ENCODE measurements around the gene OASL.
A peak's percentile ranks its signal among the peaks of the same experiment; 100 is the strongest.

The OASL gene

DNA sequence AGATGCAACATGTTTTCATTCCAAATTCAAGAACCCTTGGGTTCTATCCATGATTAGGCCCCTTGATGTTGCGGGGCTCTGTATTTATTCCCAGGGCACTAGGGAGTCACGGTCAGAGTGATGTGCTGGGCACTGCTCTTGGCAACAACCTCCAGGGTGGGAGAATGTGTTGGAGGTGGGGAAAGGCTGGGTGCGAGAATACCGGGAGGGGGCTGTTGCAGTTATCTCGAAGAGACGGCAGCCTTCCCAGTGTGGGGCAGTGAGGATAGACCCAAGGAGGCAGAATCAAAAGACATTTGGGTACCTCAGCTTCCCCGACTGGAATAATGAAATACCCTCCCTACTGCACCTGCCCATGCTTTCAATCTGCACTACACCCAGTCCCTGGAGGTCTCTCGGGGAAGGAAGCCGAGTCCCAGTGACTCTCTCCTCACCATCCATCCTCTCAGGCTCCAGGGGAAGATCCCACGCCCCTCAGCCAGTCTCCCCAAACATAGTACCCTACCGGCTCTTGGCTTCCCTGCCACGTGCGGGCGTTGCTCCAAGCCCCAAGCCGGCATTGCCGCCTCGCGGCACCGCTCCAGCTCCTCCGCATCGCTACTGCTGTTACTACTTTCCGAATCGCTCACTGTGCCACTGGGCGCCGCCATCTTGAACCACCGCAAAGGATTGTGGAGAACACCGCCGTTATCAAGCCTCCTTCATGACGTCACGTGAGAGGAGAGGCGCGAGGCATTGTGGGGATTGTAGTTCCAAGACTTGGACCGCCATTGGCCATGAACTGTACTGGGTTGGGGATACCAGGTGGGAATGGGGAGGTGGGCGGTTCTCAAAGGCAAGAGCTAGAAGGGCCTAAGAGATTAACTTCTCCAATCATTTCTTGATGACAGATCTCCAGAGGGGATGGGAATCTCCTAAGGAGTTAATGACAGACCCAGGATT is 22.9 kb downstream of the OASL start, which contains the start of gene C12orf43:
TSS of gene C12orf43 (minus strand) at position 663 of the 942 bp plus-strand sequence. CDS start at position 650, 13 bp downstream.
- DNase-seq (ENCODE audit: low read depth, low spot score) = peak; percentile 84

DNA sequence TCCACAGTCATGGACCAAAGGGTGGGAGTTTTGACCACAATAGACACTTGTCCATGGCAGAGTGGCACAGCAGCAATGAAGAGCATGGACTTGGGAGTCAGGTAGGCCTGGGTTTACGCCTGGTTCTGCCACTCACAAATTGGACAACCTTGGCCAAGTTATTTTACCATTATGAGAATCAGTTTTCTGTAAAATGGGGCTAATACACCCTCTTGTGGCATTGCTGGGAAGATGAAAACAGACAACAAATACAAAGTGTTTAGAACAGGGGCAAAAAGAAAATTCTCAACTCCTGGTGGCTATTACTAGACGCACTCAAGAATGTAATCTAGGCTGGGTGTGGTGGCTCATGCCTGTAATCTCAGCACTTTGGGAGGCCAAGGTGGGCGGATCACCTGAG is 25.3 kb downstream of the OASL start:
- no peak for DNase-seq (ENCODE audit: low read depth, low spot score)

DNA sequence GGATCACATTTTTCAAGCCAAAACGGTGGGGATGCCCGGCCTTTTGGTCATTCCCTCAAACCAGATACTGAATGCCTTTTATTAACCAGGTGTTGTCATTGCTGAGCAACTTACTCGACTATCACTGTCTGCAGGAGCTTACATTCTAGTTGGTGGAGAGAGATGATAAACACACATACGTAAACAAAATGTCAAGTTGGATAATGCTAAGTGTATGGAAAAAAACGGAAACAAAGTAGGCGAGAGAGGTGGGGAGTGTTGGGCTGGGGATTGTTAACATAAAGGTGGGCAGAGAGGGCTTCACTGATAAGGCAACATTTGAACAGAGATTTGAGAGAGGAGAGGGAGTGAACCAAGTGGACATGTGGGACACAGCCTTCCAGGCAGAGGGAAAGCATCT is 27.2 kb downstream of the OASL start:
- no peak for DNase-seq (ENCODE audit: low read depth, low spot score)

DNA sequence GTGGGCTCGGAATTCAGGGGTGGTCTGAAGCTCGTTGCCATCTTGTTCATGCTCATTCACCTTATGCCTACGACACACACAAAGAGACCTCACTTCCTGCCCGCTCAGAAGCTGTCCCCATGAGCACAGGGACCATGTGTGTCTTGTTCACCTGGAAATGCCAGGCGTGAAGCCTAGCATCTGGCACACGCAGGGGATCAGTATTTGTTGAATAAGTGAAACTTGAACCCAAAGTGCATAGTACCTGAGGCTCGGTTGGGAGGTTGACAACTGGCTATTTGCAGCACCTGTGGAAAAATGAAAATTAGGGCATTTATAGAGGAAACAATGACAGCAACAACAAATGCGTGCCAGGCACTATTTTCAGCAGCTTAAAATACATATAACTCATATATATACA is 28.2 kb downstream of the OASL start:
- DNase-seq (ENCODE audit: low read depth, low spot score) = no peak

DNA sequence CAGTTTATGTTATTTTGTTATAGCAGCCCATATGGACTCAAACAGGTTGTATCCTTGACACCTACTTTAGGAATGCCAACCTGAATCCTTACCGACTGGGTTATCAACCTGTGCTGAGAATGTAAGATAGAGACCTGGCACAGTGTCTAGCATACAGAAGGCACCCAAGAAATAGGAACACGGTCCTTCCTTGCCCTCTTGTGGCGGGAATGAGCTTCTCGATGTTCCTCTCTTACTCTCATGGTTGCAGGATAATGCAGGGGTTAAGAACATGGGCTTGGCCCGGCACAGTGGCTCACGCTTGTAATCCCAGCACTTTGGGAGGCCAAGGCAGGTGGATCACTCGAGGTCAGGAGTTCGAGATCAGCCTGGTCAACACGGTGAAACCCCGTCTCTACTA is 29.3 kb downstream of the OASL start:
- no peak for DNase-seq (ENCODE audit: low read depth, low spot score)

DNA sequence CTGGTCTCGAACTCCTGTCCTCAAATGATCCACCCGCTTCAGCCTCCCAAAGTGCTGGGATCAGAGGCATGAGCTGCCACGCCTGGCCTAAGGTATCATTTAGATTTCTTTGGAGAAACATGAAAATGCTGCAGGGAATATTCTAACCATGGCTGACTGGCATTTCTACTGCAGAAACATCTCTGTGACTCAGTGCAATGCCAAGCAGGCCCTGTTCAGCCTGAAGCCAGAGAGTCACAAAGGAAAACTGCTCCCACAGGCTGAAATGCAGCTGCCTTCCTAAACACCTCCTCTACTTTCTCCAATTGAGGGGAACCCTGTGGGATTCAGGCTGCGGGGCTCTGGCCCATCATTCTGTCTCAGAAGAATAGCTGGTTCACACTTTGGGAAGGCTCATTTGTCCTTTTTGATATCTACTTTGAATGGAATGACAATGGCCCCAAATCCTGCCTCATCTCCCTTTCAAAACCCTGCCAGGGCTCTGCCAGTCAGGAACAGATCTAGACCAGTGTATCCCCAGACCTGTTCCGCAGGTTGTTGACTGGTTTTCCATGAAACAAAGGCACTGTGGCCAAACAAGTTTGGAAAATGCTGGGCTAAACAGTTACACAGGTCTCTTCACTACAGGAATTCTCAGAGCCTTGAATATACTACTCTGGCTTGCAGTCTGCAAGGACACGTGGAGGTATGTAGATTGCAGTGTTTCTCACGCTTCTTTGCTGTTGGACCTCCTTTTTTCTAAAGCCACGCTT is 30.5 kb downstream of the OASL start:
- DNase-seq (ENCODE audit: low read depth, low spot score) = no peak

DNA sequence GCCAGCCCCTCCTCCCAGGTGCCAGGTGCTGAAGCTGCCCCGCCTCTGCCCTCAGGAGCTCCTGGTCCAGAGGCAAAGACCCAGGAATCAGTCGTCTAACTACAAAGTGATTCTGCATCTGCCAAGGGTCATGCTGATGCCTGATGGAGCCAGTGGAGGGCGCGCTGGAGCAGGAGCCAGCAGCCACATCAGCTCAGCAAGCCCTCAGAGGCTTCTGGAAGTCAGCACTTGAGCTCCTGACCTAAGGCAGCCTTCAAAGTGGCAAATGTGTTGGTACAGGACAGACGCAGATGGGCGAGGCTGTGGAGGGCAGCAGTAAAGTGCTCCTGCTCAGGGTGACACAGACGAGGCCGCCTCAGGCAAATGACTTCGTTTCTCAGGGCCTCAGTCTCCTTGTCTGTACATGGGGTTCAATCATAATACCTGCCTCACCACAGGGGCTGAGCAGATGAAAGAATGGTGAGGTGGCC is 33.7 kb downstream of the OASL start:
- no peak for DNase-seq (ENCODE audit: low read depth, low spot score)

DNA sequence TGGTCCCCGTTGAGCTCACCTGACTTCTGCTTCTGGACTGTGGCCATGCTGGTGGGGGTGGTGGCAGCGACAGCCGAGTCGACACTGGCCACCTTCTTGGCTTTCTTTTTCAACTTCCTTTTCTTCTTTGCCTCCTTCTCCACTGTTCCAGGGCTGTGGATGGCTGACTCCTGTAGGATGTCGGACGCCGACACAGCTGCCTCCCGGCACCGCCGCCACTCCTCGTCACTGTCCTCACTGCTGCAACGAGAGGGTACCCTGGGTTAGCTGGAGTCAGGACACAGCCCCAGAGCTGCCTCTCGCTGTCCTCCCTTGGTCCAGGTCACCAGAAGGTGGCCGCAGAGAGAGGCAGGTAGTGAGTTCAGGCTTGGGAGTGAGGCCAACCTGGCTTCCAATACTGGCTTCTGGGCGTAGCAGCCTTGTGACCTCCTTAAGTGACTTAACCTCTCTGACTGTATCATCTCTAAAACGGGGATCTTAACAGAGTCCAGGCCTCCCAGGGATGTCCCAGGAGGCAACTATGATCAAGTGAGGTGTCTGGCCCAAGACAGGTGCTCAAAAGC is 34.7 kb downstream of the OASL start:
- no peak for DNase-seq (ENCODE audit: low read depth, low spot score)

DNA sequence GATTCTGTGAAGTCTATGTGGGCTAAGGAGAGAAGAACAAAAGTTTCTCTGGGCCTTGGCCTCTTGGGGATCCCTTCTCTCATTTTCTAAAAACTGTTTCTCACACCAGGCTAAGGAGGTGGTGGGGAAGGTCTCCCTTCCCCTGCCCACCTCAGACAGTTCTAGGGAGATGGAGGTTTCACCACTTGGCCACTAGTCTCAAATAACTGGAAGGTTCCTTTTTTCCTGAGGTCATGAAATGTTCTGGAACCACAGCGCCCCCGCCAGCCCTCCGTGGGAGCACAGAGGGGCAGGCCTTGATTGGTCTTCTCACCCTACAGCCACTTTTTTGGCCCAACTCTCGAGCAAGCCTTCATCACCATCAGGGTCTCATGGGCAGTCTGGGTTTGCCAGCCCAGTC is 35.4 kb downstream of the OASL start:
- no peak for DNase-seq (ENCODE audit: low read depth, low spot score)

DNA sequence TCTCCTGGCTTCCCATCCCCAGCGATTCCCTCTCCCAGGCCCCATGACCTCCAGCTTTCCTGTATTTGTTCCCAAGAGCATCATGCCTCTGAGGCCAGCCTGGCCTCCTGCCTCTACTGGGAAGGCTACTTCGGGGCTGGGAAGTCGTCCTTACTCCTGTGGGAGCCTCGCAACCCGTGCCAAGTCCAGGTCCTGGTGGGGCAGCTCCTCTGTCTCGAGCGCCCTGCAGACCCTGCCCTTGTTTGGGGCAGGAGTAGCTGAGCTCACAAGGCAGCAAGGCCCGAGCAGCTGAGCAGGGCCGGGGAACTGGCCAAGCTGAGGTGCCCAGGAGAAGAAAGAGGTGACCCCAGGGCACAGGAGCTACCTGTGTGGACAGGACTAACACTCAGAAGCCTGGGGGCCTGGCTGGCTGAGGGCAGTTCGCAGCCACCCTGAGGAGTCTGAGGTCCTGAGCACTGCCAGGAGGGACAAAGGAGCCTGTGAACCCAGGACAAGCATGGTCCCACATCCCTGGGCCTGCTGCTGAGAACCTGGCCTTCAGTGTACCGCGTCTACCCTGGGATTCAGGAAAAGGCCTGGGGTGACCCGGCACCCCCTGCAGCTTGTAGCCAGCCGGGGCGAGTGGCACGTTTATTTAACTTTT is 37.1 kb downstream of the OASL start:
- no peak for DNase-seq (ENCODE audit: low read depth, low spot score)

DNA sequence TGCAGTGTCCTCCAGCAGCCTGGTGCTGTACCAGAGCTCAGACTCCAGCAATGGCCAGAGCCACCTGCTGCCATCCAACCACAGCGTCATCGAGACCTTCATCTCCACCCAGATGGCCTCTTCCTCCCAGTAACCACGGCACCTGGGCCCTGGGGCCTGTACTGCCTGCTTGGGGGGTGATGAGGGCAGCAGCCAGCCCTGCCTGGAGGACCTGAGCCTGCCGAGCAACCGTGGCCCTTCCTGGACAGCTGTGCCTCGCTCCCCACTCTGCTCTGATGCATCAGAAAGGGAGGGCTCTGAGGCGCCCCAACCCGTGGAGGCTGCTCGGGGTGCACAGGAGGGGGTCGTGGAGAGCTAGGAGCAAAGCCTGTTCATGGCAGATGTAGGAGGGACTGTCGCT is 38.0 kb downstream of the OASL start:
- DNase-seq (ENCODE audit: low read depth, low spot score) = no peak

DNA sequence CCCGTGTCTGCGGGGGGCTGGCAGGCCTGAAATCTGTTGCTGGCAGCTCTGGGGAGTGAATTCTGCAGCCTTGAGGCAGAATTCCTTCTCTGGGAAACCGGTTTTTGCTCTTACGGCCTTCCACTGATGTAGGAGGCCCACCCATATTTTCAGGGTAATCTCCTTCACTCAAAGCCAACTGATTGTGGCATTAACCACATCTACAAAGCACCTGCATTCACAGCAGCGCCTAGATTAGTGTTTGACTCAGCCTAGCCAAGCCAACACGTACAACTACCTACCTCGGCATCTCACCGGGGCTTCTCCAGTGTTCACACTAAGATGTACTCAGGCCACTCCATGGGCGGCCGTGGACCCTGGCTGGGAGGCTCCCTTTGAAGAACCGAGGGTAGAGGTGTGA is 38.5 kb downstream of the OASL start:
- no peak for DNase-seq (ENCODE audit: low read depth, low spot score)

DNA sequence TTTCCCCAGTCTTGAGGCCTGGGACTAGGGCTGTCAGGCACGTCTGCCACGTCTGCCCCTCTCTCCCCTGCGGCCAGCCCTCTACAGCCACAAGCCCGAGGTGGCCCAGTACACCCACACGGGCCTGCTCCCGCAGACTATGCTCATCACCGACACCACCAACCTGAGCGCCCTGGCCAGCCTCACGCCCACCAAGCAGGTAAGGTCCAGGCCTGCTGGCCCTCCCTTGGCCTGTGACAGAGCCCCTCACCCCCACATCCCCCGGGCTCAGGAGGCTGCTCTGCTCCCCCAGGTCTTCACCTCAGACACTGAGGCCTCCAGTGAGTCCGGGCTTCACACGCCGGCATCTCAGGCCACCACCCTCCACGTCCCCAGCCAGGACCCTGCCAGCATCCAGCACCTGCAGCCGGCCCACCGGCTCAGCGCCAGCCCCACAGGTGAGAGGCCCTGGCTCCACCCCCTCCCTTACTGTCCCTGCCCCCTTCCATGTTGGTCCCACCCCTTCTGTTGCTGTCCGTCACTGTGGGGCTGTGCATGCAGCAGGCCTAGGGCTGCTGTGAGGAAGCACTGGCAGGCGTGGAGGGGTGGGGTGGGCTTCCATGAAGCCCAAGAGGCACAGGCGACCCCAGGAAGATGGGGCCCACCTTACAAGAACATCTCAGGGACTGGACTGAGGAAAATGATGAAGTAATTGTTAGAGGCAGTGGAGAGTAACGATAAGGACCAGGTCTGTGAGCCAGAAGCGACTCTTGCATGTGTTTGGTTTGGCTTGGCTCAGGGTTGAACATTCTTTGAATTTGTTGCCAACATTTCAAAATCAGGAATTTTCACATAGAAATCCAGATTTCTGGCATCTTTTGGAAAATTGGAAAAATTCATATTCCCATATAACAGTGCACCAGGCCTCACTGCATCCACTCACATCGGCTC is 39.6 kb downstream of the OASL start:
- DNase-seq (ENCODE audit: low read depth, low spot score) = no peak

DNA sequence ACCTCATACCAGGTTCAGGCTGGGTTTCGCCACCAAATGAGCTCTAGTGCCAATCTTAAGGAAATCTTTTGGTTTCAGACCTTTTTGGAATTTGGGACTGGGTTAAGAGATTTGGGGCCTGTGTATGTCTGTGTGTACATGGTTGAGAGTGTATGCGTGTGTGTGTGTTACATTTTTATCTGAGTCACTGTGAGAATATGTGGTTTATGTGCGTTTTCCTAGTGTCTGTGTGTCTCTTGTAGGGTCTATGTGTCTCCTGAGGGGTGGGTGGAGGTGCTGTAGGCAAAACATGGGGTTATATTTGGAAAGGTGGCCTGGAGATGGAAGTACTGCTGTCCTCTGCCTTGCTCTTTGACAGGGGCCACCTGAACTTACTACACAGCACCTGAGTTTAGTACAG is 40.6 kb downstream of the OASL start:
- DNase-seq (ENCODE audit: low read depth, low spot score) = no peak

DNA sequence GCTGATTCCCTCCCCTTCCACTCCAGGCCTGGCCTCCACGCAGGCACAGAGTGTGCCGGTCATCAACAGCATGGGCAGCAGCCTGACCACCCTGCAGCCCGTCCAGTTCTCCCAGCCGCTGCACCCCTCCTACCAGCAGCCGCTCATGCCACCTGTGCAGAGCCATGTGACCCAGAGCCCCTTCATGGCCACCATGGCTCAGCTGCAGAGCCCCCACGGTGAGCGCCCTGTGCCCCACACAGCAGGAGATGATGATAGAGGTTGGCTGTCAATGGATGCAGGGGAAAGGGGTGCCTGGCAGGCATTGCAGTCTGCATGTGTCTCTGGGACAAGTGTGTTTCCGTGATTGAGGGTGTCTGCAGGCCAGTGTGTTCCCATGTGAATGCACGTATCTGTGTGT is 41.6 kb downstream of the OASL start:
- no peak for DNase-seq (ENCODE audit: low read depth, low spot score)

DNA sequence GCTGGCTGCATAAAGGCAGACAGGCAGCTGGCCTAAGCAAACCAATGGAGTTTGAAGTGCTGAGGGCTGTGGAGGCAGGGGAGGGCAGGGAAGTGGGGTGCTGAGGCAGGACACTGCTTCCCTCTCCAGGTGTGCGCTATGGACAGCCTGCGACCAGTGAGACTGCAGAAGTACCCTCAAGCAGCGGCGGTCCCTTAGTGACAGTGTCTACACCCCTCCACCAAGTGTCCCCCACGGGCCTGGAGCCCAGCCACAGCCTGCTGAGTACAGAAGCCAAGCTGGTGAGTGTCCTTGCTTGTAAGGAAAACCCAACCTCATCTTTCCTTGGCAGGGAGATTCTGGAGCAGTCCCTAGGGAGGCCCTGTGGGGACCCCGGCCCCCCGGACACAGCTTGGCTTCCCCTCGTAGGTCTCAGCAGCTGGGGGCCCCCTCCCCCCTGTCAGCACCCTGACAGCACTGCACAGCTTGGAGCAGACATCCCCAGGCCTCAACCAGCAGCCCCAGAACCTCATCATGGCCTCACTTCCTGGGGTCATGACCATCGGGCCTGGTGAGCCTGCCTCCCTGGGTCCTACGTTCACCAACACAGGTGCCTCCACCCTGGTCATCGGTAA is 42.8 kb downstream of the OASL start:
- DNase-seq (ENCODE audit: low read depth, low spot score) = no peak

DNA sequence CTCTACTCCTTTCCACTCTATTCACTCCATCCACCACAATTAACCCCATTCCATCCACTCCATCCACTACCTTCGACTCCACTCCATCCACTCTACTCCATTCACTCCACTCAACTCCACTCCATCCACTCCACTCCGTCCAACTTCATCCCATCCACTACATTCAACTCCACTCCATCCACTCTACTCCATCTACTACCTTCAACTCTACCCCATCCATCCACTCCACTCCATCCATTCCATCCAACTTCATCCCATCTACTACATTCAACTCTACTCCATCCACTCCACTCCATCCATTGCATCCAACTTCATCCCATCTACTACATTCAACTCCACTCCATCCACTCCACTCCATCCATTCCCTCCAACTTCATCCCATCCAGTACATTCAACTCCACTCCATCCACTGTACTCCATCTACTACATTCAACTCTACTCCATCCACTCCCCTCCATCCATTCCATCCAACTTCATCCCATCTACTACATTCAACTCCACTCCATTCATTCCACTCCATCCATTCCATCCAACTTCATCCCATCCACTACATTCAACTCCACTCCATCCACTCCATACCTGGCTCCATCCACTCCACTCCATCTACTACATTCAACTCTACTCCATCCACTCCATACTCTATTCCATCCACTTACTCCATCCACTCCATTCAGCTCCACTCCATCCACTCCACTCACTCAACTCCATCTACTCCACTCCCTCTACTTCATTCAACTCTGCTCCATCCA is 44.3 kb downstream of the OASL start:
- DNase-seq (ENCODE audit: low read depth, low spot score) = no peak

DNA sequence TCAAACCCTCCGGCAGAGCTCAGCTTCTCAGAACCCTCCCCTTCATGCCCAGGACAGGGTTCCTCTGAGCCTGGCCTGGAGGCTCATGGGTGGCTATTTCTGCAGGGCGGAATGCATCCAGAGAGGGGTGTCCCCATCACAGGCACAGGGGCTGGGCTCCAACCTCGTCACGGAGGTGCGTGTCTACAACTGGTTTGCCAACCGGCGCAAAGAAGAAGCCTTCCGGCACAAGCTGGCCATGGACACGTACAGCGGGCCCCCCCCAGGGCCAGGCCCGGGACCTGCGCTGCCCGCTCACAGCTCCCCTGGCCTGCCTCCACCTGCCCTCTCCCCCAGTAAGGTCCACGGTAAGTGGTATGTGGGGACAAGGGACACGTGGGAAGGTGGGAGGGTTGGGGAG is 45.0 kb downstream of the OASL start:
- DNase-seq (ENCODE audit: low read depth, low spot score) = no peak

DNA sequence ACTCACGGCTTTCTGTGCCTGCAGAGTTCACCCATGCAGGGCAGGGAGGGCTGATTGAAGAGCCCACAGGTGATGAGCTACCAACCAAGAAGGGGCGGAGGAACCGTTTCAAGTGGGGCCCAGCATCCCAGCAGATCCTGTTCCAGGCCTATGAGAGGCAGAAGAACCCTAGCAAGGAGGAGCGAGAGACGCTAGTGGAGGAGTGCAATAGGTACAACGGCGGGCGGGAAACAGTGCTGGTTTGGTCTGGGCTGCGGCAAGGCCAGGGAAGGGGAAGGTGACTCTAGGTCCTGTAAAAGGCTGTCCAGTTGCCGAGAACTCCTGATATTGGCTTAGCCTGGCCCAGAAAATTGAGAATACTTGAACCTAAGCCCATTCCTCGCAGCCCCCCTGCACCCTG is 45.5 kb downstream of the OASL start:
- no peak for DNase-seq (ENCODE audit: low read depth, low spot score)

DNA sequence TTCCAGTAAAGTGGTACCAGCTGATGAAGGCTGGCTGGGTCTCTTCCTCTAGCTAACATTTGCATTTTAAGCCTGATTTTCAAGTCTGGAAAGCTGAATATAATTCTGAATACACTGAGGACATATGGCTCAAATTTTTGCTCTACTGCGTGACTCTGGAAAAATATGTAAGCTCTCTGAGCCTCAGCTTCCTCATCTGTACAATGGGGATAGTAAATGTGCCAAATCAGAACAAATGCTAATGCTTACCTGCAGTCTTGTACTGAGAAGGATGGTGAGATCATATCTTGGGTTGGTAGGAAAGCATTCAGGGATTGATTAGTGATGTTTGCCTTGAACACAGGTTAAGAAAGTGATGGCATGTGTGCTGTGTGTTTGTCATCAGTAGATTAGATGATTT is 46.1 kb downstream of the OASL start:
- DNase-seq (ENCODE audit: low read depth, low spot score) = no peak
